IMR-90 (cell line): ENCODE results near the gene TNFSF9. TPM values are rescaled to one million over a fixed set of nuclear protein-coding genes. Genes with fewer than 3 reads are reported as not detected.

Source experiments
- ATAC-seq: fragments of 200-7000 bp; cut with Tn5 transposase; 2 replicates; pipeline ENCODE4 v1.9.1; 2020; ENCODE audit warnings: low read depth, mild to moderate bottlenecking, moderate library complexity
- BruUV-seq: library from RNA; stranded (reverse); fragments of 400-500 nt; replicated peaks from 2 replicates; lab custom pipeline; 2021; lab: Mats Ljungman, UMichigan
- CTCF ChIA-PET: fragments of 300-600 bp; formaldehyde crosslinking; extraction: SDS; loops from one replicate; lab custom pipeline; 2021; ENCODE audit warnings: antibody characterized with exemption; lab: Yijun Ruan, JAX
- POLR2A ChIA-PET: fragments of 300-600 bp; sonication (Branson Sonifier 250); formaldehyde crosslinking; loops from one replicate; lab custom pipeline; 2022; ENCODE audit warnings: antibody characterized with exemption; ENCODE audit not compliant: unreplicated experiment; lab: Charles Lee
- DNase-seq: peaks from one replicate; pipeline ENCODE4 v3.0.0; 2013
- H2AFZ ChIP-seq: replicated peaks from 2 replicates; pipeline ENCODE3; 2013; ENCODE audit warnings: low read length, mild to moderate bottlenecking; ENCODE audit not compliant: poor library complexity
- H2AK5ac ChIP-seq: 2 replicates; pipeline ENCODE4 v1.6.1; 2013; ENCODE audit warnings: low read depth, low read length, inconsistent platforms
- H2AK9ac ChIP-seq: replicated peaks from 2 replicates; pipeline ENCODE3; 2013; ENCODE audit warnings: mild to moderate bottlenecking, low read depth, low read length, moderate library complexity; ENCODE audit not compliant: poor library complexity
- H2BK120ac ChIP-seq: 2 replicates; pipeline ENCODE4 v1.6.1; 2013; ENCODE audit warnings: low read depth, low read length, inconsistent platforms
- H2BK15ac ChIP-seq: 3 replicates; pipeline ENCODE4 v1.6.1; 2013; ENCODE audit warnings: low read depth, low read length, inconsistent platforms
- H2BK20ac ChIP-seq: 2 replicates; pipeline ENCODE4 v1.6.1; 2013; ENCODE audit warnings: low read depth, mild to moderate bottlenecking, inconsistent platforms, low read length, moderate library complexity
- H2BK5ac ChIP-seq: 2 replicates; pipeline ENCODE4 v1.6.1; 2013; ENCODE audit warnings: mild to moderate bottlenecking, low read depth, low read length, inconsistent platforms; ENCODE audit not compliant: poor library complexity, severe bottlenecking
- H3K14ac ChIP-seq: replicated peaks from 2 replicates; pipeline ENCODE4 v1.6.1; 2013; ENCODE audit warnings: low read depth, low read length, inconsistent platforms
- H3K18ac ChIP-seq: 2 replicates; pipeline ENCODE4 v1.6.1; 2013; ENCODE audit warnings: low read depth, low read length, control low read depth
- H3K23ac ChIP-seq: 2 replicates; pipeline ENCODE4 v1.6.1; 2013; ENCODE audit warnings: low read depth, low read length, inconsistent platforms
- H3K27ac ChIP-seq: 2 replicates; pipeline ENCODE4 v1.5.1; 2013; ENCODE audit warnings: mild to moderate bottlenecking, control low read depth, low read length; ENCODE audit not compliant: insufficient read depth
- H3K27me3 ChIP-seq: 2 replicates; pipeline ENCODE4 v1.6.1; 2013; ENCODE audit warnings: low read length; ENCODE audit not compliant: control insufficient read depth, insufficient read depth
- H3K36me3 ChIP-seq: 2 replicates; pipeline ENCODE4 v1.6.1; 2013; ENCODE audit warnings: low read length, mixed read lengths; ENCODE audit not compliant: control insufficient read depth, insufficient read depth
- H3K4ac ChIP-seq: 2 replicates; pipeline ENCODE4 v1.6.1; 2013; ENCODE audit warnings: low read depth, low read length, inconsistent platforms
- H3K4me1 ChIP-seq: 2 replicates; pipeline ENCODE4 v1.6.1; 2013; ENCODE audit warnings: low read length, mixed read lengths; ENCODE audit not compliant: control insufficient read depth, insufficient read depth
- H3K4me2 ChIP-seq: 2 replicates; pipeline ENCODE4 v1.6.1; 2013; ENCODE audit warnings: low read depth, mild to moderate bottlenecking, control low read depth, low read length, moderate library complexity
- H3K4me3 ChIP-seq: 2 replicates; pipeline ENCODE4 v1.5.1; 2013; ENCODE audit warnings: low read depth, mild to moderate bottlenecking, control low read depth, low read length, moderate library complexity; ENCODE audit not compliant: insufficient read depth
- H3K56ac ChIP-seq: 2 replicates; pipeline ENCODE4 v1.6.1; 2013; ENCODE audit warnings: low read length, inconsistent platforms; ENCODE audit not compliant: insufficient read depth; ENCODE audit errors: extremely low read depth
- H3K79me1 ChIP-seq, 2 experiments: 2 replicates each; pipeline ENCODE4 v1.6.1; 2013; ENCODE audit warnings: low read length in 2 of 2, inconsistent platforms in 1 of 2, low read depth in 1 of 2
- H3K9ac ChIP-seq: 2 replicates; pipeline ENCODE4 v1.6.1; 2013; ENCODE audit warnings: low read depth, low read length, control low read depth
- H3K9me1 ChIP-seq: 2 replicates; pipeline ENCODE4 v1.6.1; 2013; ENCODE audit warnings: low read length, inconsistent platforms; ENCODE audit not compliant: insufficient read depth
- H3K9me3 ChIP-seq: 2 replicates; pipeline ENCODE4 v1.6.1; 2013; ENCODE audit warnings: low read length; ENCODE audit not compliant: control insufficient read depth, insufficient read depth
- H4K20me1 ChIP-seq: 2 replicates; pipeline ENCODE4 v1.6.1; 2013; ENCODE audit warnings: low read length, inconsistent platforms; ENCODE audit not compliant: insufficient read depth
- H4K5ac ChIP-seq: 2 replicates; pipeline ENCODE4 v1.6.1; 2013; ENCODE audit warnings: mild to moderate bottlenecking, low read depth, low read length, control low read depth
- H4K8ac ChIP-seq, 2 experiments: 2 replicates each; pipeline ENCODE4 v1.6.1; 2013; ENCODE audit warnings: low read depth in 2 of 2, low read length in 2 of 2, control low read depth in 1 of 2, inconsistent platforms in 1 of 2
- H4K91ac ChIP-seq: 2 replicates; pipeline ENCODE4 v1.6.1; 2013; ENCODE audit warnings: low read depth, low read length, inconsistent platforms; ENCODE audit not compliant: insufficient read depth
- BHLHE40 ChIP-seq: fragments of 150-350 bp; IDR thresholded peaks from 2 replicates; pipeline ENCODE4 v1.6.1; 2016; ENCODE audit warnings: mild to moderate bottlenecking, low read depth, low read length
- CEBPB ChIP-seq: IDR thresholded peaks from 2 replicates; pipeline ENCODE4 v1.6.1; 2012; ENCODE audit warnings: low read depth, low read length, improper control_type of control experiment
- CTCF ChIP-seq: conservative IDR thresholded peaks from 2 replicates; pipeline ENCODE4 v1.5.1; 2012; ENCODE audit warnings: mild to moderate bottlenecking, low read depth, low read length, improper control_type of control experiment
- ELK1 ChIP-seq: fragments of 150-350 bp; IDR thresholded peaks from 2 replicates; pipeline ENCODE4 v1.6.1; 2016; ENCODE audit warnings: low read depth, mild to moderate bottlenecking, low read length, moderate library complexity, borderline replicate concordance
- FOS ChIP-seq: fragments of 150-350 bp; IDR thresholded peaks from 2 replicates; pipeline ENCODE4 v1.6.1; 2016; ENCODE audit warnings: low read depth, low read length
- MAFK ChIP-seq: IDR thresholded peaks from 2 replicates; pipeline ENCODE4 v1.6.1; 2012; ENCODE audit warnings: low read depth, low read length, improper control_type of control experiment
- MAZ ChIP-seq: IDR thresholded peaks from 2 replicates; pipeline ENCODE4 v1.6.1; 2012; ENCODE audit warnings: low read depth, mild to moderate bottlenecking, low read length, improper control_type of control experiment, moderate library complexity, borderline replicate concordance
- MXI1 ChIP-seq: IDR thresholded peaks from 2 replicates; pipeline ENCODE4 v1.6.1; 2012; ENCODE audit warnings: low read depth, mild to moderate bottlenecking, low read length, moderate library complexity, borderline replicate concordance
- NFE2L2 ChIP-seq: fragments of 150-350 bp; IDR thresholded peaks from 2 replicates; pipeline ENCODE4 v1.6.1; 2016; ENCODE audit warnings: low read depth, mild to moderate bottlenecking, low read length
- RCOR1 ChIP-seq: IDR thresholded peaks from 2 replicates; pipeline ENCODE4 v1.6.1; 2012; ENCODE audit warnings: mild to moderate bottlenecking, low read length, improper control_type of control experiment; ENCODE audit not compliant: insufficient replicate concordance
- RFX5 ChIP-seq: IDR thresholded peaks from 2 replicates; pipeline ENCODE4 v1.8.0; 2012; ENCODE audit warnings: low read depth, mild to moderate bottlenecking, low read length, moderate library complexity
- USF2 ChIP-seq: fragments of 150-350 bp; IDR thresholded peaks from 2 replicates; pipeline ENCODE4 v1.6.1; 2017; ENCODE audit warnings: mild to moderate bottlenecking, antibody characterized with exemption, low read length, low read depth
- WGBS, 2 experiments: methylation state at CpG; one replicate each; pipeline versions ENCODE4 v1.1.5 to v1.1.7; 2013; ENCODE audit warnings: missing lambda C conversion rate in 2 of 2; ENCODE audit not compliant: insufficient read length in 1 of 2; ENCODE audit errors: extremely low coverage in 2 of 2; 5-methylcytosine and 5-hydroxymethylcytosine counted together
- dilution Hi-C: fragments of 300-500 bp; cut with HindIII; formaldehyde crosslinking; loops from one replicate; pipeline ENCODE4 v1.14.3; 2018; ENCODE audit warnings: low sequenced_read_pairs; ENCODE audit not compliant: unreplicated experiment
- in situ Hi-C: fragments of 300-500 bp; cut with MboI; formaldehyde crosslinking; loops from 3 replicates; pipeline ENCODE4 v1.14.3; 2019; ENCODE audit warnings: low sequenced_read_pairs, inconsistent platforms, mixed read lengths
- intact Hi-C: fragments of 100-400 bp; cut with micrococcal nuclease; formaldehyde crosslinking; loops from 2 replicates; pipeline ENCODE4 v1.10.0; 2022
- polyA plus RNA-seq, 3 experiments: library from polyadenylated mRNA; depleted of rRNA; stranded (reverse); fragments of >200 nt; gene quantifications; 2 replicates each; pipeline ENCODE4 v1.2.3, GENCODE V29; 2012; ENCODE audit warnings: low replicate concordance in 1 of 3
- total RNA-seq: library from RNA; depleted of rRNA; stranded (reverse); fragments of >200 nt; gene quantifications from 2 replicates; pipeline ENCODE4 v1.2.3, GENCODE V29; 2012

Gene TNFSF9
- total and polyA plus RNA-seq, 2 of the 4 experiments (the other 2 are of a cell fraction), result 0.10 TPM; not detected in 1

GRCh38 chr19:6551607-6552450 is 21.0 kb downstream of the TNFSF9 start (continued):
- no peak for TF ChIP-seq RCOR1

- ATAC-seq, result no peak
- Histone ChIP-seq H3K9me3 (peaks cover 2% of the 10 kb centered on the region; the same call in 1 of the 2 replicates), H2AK5ac (no peak overlapping the region), H2BK20ac (no peak overlapping the region), H3K14ac (no peak overlapping the region), H3K4me1 (no peaks in the 10 kb centered on the region), H3K56ac (no peak overlapping the region), H2AK9ac (no peak overlapping the region), H3K18ac (no peak overlapping the region), H2BK5ac (no peak overlapping the region), H3K27me3 (no peaks in the 10 kb centered on the region), H2BK15ac (no peak overlapping the region), H3K79me1 (no peaks in the 10 kb centered on the region), H4K5ac (no peak overlapping the region), H4K20me1 (no peaks in the 10 kb centered on the region), H3K4me2 (no peak overlapping the region), H4K8ac (no peak overlapping the region), H3K9me1 (no peaks in the 10 kb centered on the region), H3K4ac (no peak overlapping the region), H3K23ac (no peak overlapping the region), H4K91ac (no peak overlapping the region), H2AFZ (no peak overlapping the region), H3K36me3 (no peaks in the 10 kb centered on the region), H3K4me3 (no peak overlapping the region), H3K9ac (no peak overlapping the region), H3K27ac (no peak overlapping the region), H2BK120ac (no peak overlapping the region)
- WGBS, 2 experiments, result 60% methylated on average over 1 of the region's 2 CpGs; no CpG with 5 or more reads in 1 of the 2 experiments
- CTCF ChIA-PET, result no interaction called here
- BruUV-seq, result no TSS peak
- in situ Hi-C loops, result no loop called here
- POLR2A ChIA-PET, result no interaction called here
- intact Hi-C loops, result no loop called here
- dilution Hi-C loops, result no loop called here
- DNase-seq, result no peak
- no peak for TF ChIP-seq CEBPB
- no peak for TF ChIP-seq FOS
- TF ChIP-seq RFX5, result no peak
- TF ChIP-seq CTCF, result no peak
- TF ChIP-seq NFE2L2, result no peak
- TF ChIP-seq MAFK, result no peak
- TF ChIP-seq MXI1, result no peak
- TF ChIP-seq MAZ, result no peak
- no peak for TF ChIP-seq ELK1
- no peak for TF ChIP-seq USF2
- TF ChIP-seq BHLHE40, result no peak
Observed at GRCh38 chr19:6556043-6556449, 25.2 kb downstream of the TNFSF9 start.
